Measurements from ENCODE around the gene MESD. TPM values are rescaled to one million over a fixed set of nuclear protein-coding genes. Genes with fewer than 3 reads are reported as not detected.

The MESD gene
- total RNA-seq, 2 donors from 2014 or later = 17.3 to 19.4 TPM

- no peak for ATAC-seq
- intact Hi-C loops (cut with DNase I) = no loop called here
- no peak for DNase-seq
Measured at GRCh38 chr15:80929689-80930088, 59.9 kb downstream of the MESD start.

- ATAC-seq (no peak), DNase-seq (no peak)
- intact Hi-C loops (cut with DNase I) = no loop called here
Measured at GRCh38 chr15:80929225-80929624, 60.4 kb downstream of the MESD start.

GRCh38 chr15:80926126-80926525 lies 63.5 kb downstream of the MESD start:
- DNase-seq (no peak), ATAC-seq (no peak)
- intact Hi-C loops (cut with DNase I) = no loop called here

GRCh38 chr15:80925597-80926059 lies 64.0 kb downstream of the MESD start:
- intact Hi-C loops (cut with DNase I) = no loop called here
- ATAC-seq (no peak), DNase-seq (no peak)

- DNase-seq (no peak), ATAC-seq (no peak)
- intact Hi-C loops (cut with DNase I) = no loop called here
Measured at GRCh38 chr15:80924278-80924677, 65.3 kb downstream of the MESD start.

GRCh38 chr15:80923668-80924067 lies 66.0 kb downstream of the MESD start:
- intact Hi-C loops (cut with DNase I) = no loop called here
- ATAC-seq = no peak
- DNase-seq = no peak

GRCh38 chr15:80921736-80922410 lies 67.7 kb downstream of the MESD start:
- DNase-seq = no peak
- no peak for ATAC-seq
- intact Hi-C loops (cut with DNase I) = no loop called here

- ATAC-seq = no peak
- intact Hi-C loops (cut with DNase I) = no loop called here
- no peak for DNase-seq
Measured at GRCh38 chr15:80920271-80920699, 69.3 kb downstream of the MESD start.

- ATAC-seq (peak in 1 of 2 donors; percentile 25), DNase-seq (no peak)
- intact Hi-C loops (cut with DNase I) = no loop called here
Measured at GRCh38 chr15:80918196-80918783, 71.3 kb downstream of the MESD start.

GRCh38 chr15:80916056-80916455 lies 73.6 kb downstream of the MESD start:
- ATAC-seq (no peak), DNase-seq (no peak)
- intact Hi-C loops (cut with DNase I) = no loop called here

- DNase-seq (no peak), ATAC-seq (no peak)
- intact Hi-C loops (cut with DNase I) = no loop called here
Measured at GRCh38 chr15:80915472-80915871, 74.1 kb downstream of the MESD start.

GRCh38 chr15:80913541-80913940 lies 76.1 kb downstream of the MESD start:
- no peak for DNase-seq
- ATAC-seq = no peak
- intact Hi-C loops (cut with DNase I) = no loop called here

GRCh38 chr15:80912673-80913072 lies 76.9 kb downstream of the MESD start:
- intact Hi-C loops (cut with DNase I) = no loop called here
- DNase-seq (no peak), ATAC-seq (no peak)

- intact Hi-C loops (cut with DNase I) = no loop called here
- no peak for ATAC-seq
- no peak for DNase-seq
Measured at GRCh38 chr15:80911821-80912220, 77.8 kb downstream of the MESD start.

GRCh38 chr15:80906159-80906766 lies 83.4 kb downstream of the MESD start:
- ATAC-seq (peak in 1 of 2 donors; percentile 18), DNase-seq (no peak)
- intact Hi-C loops (cut with DNase I) = no loop called here

- peak; percentile 84 to 85 for ATAC-seq
- DNase-seq = peak; percentile 40
- intact Hi-C loops (cut with DNase I) = no loop called here
Measured at GRCh38 chr15:80904998-80905397, 84.6 kb downstream of the MESD start.

GRCh38 chr15:80902298-80902801 lies 87.3 kb downstream of the MESD start:
- ATAC-seq (peak in 1 of 2 donors; percentile 52), DNase-seq (peak; percentile 56)
- intact Hi-C loops (cut with DNase I) = no loop called here

- DNase-seq = no peak
- intact Hi-C loops (cut with DNase I) = no loop called here
- no peak for ATAC-seq
Measured at GRCh38 chr15:80898040-80898439, 91.6 kb downstream of the MESD start.
